B cell (primary cell): ENCODE results near the gene RABGAP1L. TPM values are rescaled to one million over a fixed set of nuclear protein-coding genes. Genes with fewer than 3 reads are reported as not detected.

ENCODE experiments used
- ATAC-seq: fragments of 200-7000 bp; cut with Tn5 transposase; one replicate; pipeline ENCODE4 v1.10.0; 2021; ENCODE audit warnings: low read depth, mild to moderate bottlenecking, moderate number of reproducible peaks, moderate library complexity
- CTCF ChIA-PET: fragments of 350-600 bp; sonication (Branson Sonifier 250); formaldehyde crosslinking; loops from one replicate; lab custom pipeline; 2021; ENCODE audit warnings: antibody characterized with exemption, inconsistent platforms; lab: Charles Lee
- POLR2A ChIA-PET: fragments of 350-600 bp; sonication (Branson Sonifier 250); formaldehyde crosslinking; loops from one replicate; lab custom pipeline; 2021; ENCODE audit warnings: antibody characterized with exemption; lab: Charles Lee
- DNase-seq: peaks from one replicate; pipeline ENCODE4 v3.0.0; 2013
- H2AFZ ChIP-seq: 2 replicates; pipeline ENCODE4 v1.6.1; 2012; ENCODE audit warnings: mild to moderate bottlenecking, low read depth, low read length; ENCODE audit not compliant: insufficient read depth, poor library complexity, severe bottlenecking
- H3K27ac ChIP-seq, 2 donors: 1 replicate in 1 of 2; 2 replicates in 1 of 2; pipeline ENCODE4 v1.5.1; 2012 to 2013; ENCODE audit warnings: low read length in 2 of 2, mild to moderate bottlenecking in 2 of 2, moderate library complexity in 1 of 2
- H3K27me3 ChIP-seq, 4 experiments: fragments of 200-600 bp in 1 of 4; sonication (generic) in 1 of 4; replicated peaks in 1 of 4; 1 replicate in 2 of 4; 2 replicates in 2 of 4; pipeline versions ENCODE4 v1.6.1 to v1.7.0; 2013 to 2016; ENCODE audit warnings: low read length in 3 of 4, mild to moderate bottlenecking in 2 of 4, mixed read lengths in 1 of 4, moderate library complexity in 1 of 4; ENCODE audit not compliant: insufficient read depth in 4 of 4, control insufficient read depth in 3 of 4; ENCODE audit errors: control extremely low read depth in 1 of 4
- H3K36me3 ChIP-seq, 2 experiments: replicated peaks in 1 of 2; 1 replicate in 1 of 2; 2 replicates in 1 of 2; pipeline versions ENCODE4 v1.6.1 to v1.7.1; 2013; ENCODE audit warnings: low read length in 1 of 2; ENCODE audit not compliant: insufficient read depth in 2 of 2, control insufficient read depth in 1 of 2; ENCODE audit errors: control extremely low read depth in 1 of 2, extremely low read depth in 1 of 2
- H3K4me1 ChIP-seq, 2 donors: fragments of 200-600 bp in 1 of 2; sonication (generic) in 1 of 2; 1 replicate in 1 of 2; 2 replicates in 1 of 2; pipeline versions ENCODE4 v1.5.1 to v1.6.1; 2013 to 2017; ENCODE audit warnings: low read length in 2 of 2; ENCODE audit not compliant: control insufficient read depth in 2 of 2, insufficient read depth in 2 of 2
- H3K4me2 ChIP-seq: replicated peaks from 2 replicates; pipeline ENCODE3; 2012; ENCODE audit warnings: mild to moderate bottlenecking, low read depth, low read length; ENCODE audit not compliant: poor library complexity, severe bottlenecking
- H3K4me3 ChIP-seq, 5 experiments: fragments of 200-600 bp in 1 of 5; sonication (generic) in 1 of 5; 1 replicate in 3 of 5; 2 replicates in 2 of 5; pipeline versions ENCODE4 v1.5.1 to v1.7.0; 2011 to 2016; ENCODE audit warnings: low read length in 4 of 5, mild to moderate bottlenecking in 4 of 5, low read depth in 2 of 5, control low read depth in 1 of 5, moderate library complexity in 1 of 5; ENCODE audit not compliant: insufficient read depth in 1 of 5; ENCODE audit errors: control extremely low read depth in 1 of 5, extremely low read depth in 1 of 5
- H3K79me2 ChIP-seq: fragments of 200-600 bp; sonication (generic); one replicate; pipeline ENCODE4 v1.6.0; 2016; ENCODE audit warnings: low read length; ENCODE audit not compliant: control insufficient read depth, insufficient read depth
- H3K9ac ChIP-seq: fragments of 200-600 bp; sonication (generic); 2 replicates; pipeline ENCODE4 v1.6.1; 2017; ENCODE audit warnings: mild to moderate bottlenecking, low read length, moderate library complexity
- H3K9me3 ChIP-seq, 3 donors: one replicate each; pipeline versions ENCODE4 v1.6.1 to v1.7.1; 2013; ENCODE audit warnings: low read length in 2 of 3; ENCODE audit not compliant: control insufficient read depth in 2 of 3, insufficient read depth in 1 of 3; ENCODE audit errors: control extremely low read depth in 1 of 3
- H4K20me1 ChIP-seq: 2 replicates; pipeline ENCODE4 v1.6.0; 2012; ENCODE audit warnings: mild to moderate bottlenecking, low read length; ENCODE audit not compliant: insufficient read depth, control insufficient read depth, poor library complexity, severe bottlenecking
- H3K27ac Mint-ChIP-seq: one replicate; pipeline ENCODE4 v1.8.0; 2021; ENCODE audit warnings: mixed read lengths
- H3K27me3 Mint-ChIP-seq: one replicate; pipeline ENCODE4 v1.8.0; 2021; ENCODE audit warnings: mixed read lengths
- H3K4me1 Mint-ChIP-seq: one replicate; pipeline ENCODE4 v1.8.0; 2021; ENCODE audit warnings: mixed read lengths
- H3K4me3 Mint-ChIP-seq: one replicate; pipeline ENCODE4 v1.8.0; 2021; ENCODE audit warnings: mixed read lengths
- H3K9me3 Mint-ChIP-seq: one replicate; pipeline ENCODE4 v1.8.0; 2022; ENCODE audit warnings: mixed read lengths; ENCODE audit not compliant: insufficient read depth
- EZH2 ChIP-seq: IDR thresholded peaks from 2 replicates; pipeline ENCODE4 v1.6.1; 2012; ENCODE audit warnings: borderline replicate concordance, low read depth, mild to moderate bottlenecking, moderate library complexity, low read length; ENCODE audit not compliant: insufficient read depth, poor library complexity, severe bottlenecking
- WGBS: methylation state at CpG from one replicate; pipeline ENCODE4 v1.1.5; 2013; ENCODE audit warnings: missing lambda C conversion rate; ENCODE audit not compliant: insufficient coverage; 5-methylcytosine and 5-hydroxymethylcytosine counted together
- intact Hi-C: fragments of 100-400 bp; cut with micrococcal nuclease; formaldehyde crosslinking; loops from one replicate; pipeline ENCODE4 v1.10.0; 2022
- polyA plus RNA-seq: library from polyadenylated mRNA; depleted of rRNA; stranded (reverse); fragments of >200 nt; gene quantifications from 2 replicates; pipeline ENCODE4 v1.2.3, GENCODE V29; 2012
- total RNA-seq, 2 donors: library from RNA; stranded (reverse); fragments of 120-200 nt in 1 of 2; gene quantifications; 1 replicate in 1 of 2; 2 replicates in 1 of 2; pipeline versions ENCODE4 v1.2.3 to v1.2.4, GENCODE V29; 2013 to 2022
- TF ChIP-seq, protein P1 (sequence below): fragments of 200-600 bp; IDR thresholded peaks from one replicate; pipeline ENCODE4 v1.8.0; 2022; ENCODE audit warnings: antibody characterized with exemption, mild to moderate bottlenecking

RABGAP1L gene
- total and polyA plus RNA-seq, 2 donors (not counting 1 experiment from before 2014, with no cell fraction given) = 34.9 to 159 TPM

GRCh38 chr1:174829990-174830389 lies 670.7 kb downstream of the RABGAP1L start:
- Mint-ChIP-seq H3K27me3 (no peaks in the 10 kb centered on the region), H3K4me3 (no peak overlapping the region), H3K9me3 (no peaks in the 10 kb centered on the region), H3K4me1 (no peaks in the 10 kb centered on the region), H3K27ac (no peak overlapping the region)
- no peaks in the 10 kb centered on the region for H3K27me3 ChIP-seq
- DNase-seq (no peak), ATAC-seq (no peak)
- WGBS = no CpG with 5 or more reads among the region's 1 CpG
- H3K4me3 ChIP-seq = no peak overlapping the region
- intact Hi-C loops = loop anchor here (5.0 kb wide), 1 partner anchor 42 kb away; no protein-coding TSS in a partner anchor
- H3K9me3 ChIP-seq = no peaks in the 10 kb centered on the region
- H3K4me2 ChIP-seq = no peak overlapping the region
- H4K20me1 ChIP-seq = no peaks in the 10 kb centered on the region
- H3K79me2 ChIP-seq = no peaks in the 10 kb centered on the region
- CTCF ChIA-PET = interaction anchor here (0.6 kb wide), 1 partner anchor 100 kb away, joined by 4 read pairs; no protein-coding TSS in a partner anchor
- H3K27ac ChIP-seq = no peak overlapping the region
- TF ChIP-seq EZH2 = no peak
- TF ChIP-seq, protein P1, sequence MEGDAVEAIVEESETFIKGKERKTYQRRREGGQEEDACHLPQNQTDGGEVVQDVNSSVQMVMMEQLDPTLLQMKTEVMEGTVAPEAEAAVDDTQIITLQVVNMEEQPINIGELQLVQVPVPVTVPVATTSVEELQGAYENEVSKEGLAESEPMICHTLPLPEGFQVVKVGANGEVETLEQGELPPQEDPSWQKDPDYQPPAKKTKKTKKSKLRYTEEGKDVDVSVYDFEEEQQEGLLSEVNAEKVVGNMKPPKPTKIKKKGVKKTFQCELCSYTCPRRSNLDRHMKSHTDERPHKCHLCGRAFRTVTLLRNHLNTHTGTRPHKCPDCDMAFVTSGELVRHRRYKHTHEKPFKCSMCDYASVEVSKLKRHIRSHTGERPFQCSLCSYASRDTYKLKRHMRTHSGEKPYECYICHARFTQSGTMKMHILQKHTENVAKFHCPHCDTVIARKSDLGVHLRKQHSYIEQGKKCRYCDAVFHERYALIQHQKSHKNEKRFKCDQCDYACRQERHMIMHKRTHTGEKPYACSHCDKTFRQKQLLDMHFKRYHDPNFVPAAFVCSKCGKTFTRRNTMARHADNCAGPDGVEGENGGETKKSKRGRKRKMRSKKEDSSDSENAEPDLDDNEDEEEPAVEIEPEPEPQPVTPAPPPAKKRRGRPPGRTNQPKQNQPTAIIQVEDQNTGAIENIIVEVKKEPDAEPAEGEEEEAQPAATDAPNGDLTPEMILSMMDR = no peak
- H3K4me1 ChIP-seq = no peaks in the 10 kb centered on the region
- H2AFZ ChIP-seq = no peak overlapping the region
- no peak overlapping the region for H3K9ac ChIP-seq
- peaks cover 0 to 1% of the 10 kb centered on the region in 2 experiments for H3K36me3 ChIP-seq
- POLR2A ChIA-PET = no interaction called here

GRCh38 chr1:174836543-174836942 lies 677.2 kb downstream of the RABGAP1L start:
- intact Hi-C loops = no loop called here
- CTCF ChIA-PET = interaction anchor here (0.6 kb wide), 1 partner anchor 79 kb away, joined by 3 read pairs; no protein-coding TSS in a partner anchor

More at GRCh38 chr1:174836543-174836942, 677.2 kb downstream of the RABGAP1L start:
- TF ChIP-seq EZH2 = no peak
- TF ChIP-seq, protein P1 = no peak
- no peak overlapping the region for H3K27ac ChIP-seq
- H3K79me2 ChIP-seq = no peaks in the 10 kb centered on the region
- H3K4me2 ChIP-seq = no peak overlapping the region
- no peak overlapping the region for H3K4me3 ChIP-seq
- no peaks in the 10 kb centered on the region for H4K20me1 ChIP-seq
- Mint-ChIP-seq H3K4me1 (peaks cover 20% of the 10 kb centered on the region), H3K4me3 (no peak overlapping the region), H3K27me3 (no peaks in the 10 kb centered on the region), H3K27ac (no peak overlapping the region), H3K9me3 (no peaks in the 10 kb centered on the region)
- no peaks in the 10 kb centered on the region for H3K27me3 ChIP-seq
- no CpG with 5 or more reads among the region's 4 CpGs for WGBS
- H3K36me3 ChIP-seq = no peaks in the 10 kb centered on the region
- DNase-seq = no peak
- ATAC-seq = no peak
- H3K4me1 ChIP-seq = peaks cover 0 to 3% of the 10 kb centered on the region in 2 donors
- POLR2A ChIA-PET = no interaction called here
- no peak overlapping the region for H3K9ac ChIP-seq
- H3K9me3 ChIP-seq = no peaks in the 10 kb centered on the region
- no peak overlapping the region for H2AFZ ChIP-seq
